NCI-H1092 (cell line): ENCODE data around the gene MPHOSPH6.
"Not testable (repeated sequence)": the region's sequence is repeated elsewhere in the genome, so short reads cannot be mapped to it uniquely, and the experiment has no call there.

ENCODE experiments used
- DNase-seq: peaks from one replicate; lab custom pipeline; 2025; lab: John Stamatoyannopoulos, UW

The MPHOSPH6 gene

GRCh38 chr16:82169861-82170845 lies at the start of gene MPHOSPH6:
TSS of gene MPHOSPH6 (minus strand) at chr16:82170224. CDS start at chr16:82170175, 49 bp downstream.
- DNase-seq = peak; percentile 90

- DNase-seq = no peak
Observed at GRCh38 chr16:82219298-82219697, 49.3 kb upstream of the MPHOSPH6 start.

- not testable (repeated sequence) for DNase-seq
Observed at GRCh38 chr16:82209314-82209713, 39.3 kb upstream of the MPHOSPH6 start.

GRCh38 chr16:82203198-82203597 lies 33.2 kb upstream of the MPHOSPH6 start:
- no peak for DNase-seq

GRCh38 chr16:82201926-82202325 lies 31.9 kb upstream of the MPHOSPH6 start:
- DNase-seq = no peak

GRCh38 chr16:82201351-82201750 lies 31.3 kb upstream of the MPHOSPH6 start:
- DNase-seq = no peak

GRCh38 chr16:82199209-82199608 lies 29.2 kb upstream of the MPHOSPH6 start:
- no peak for DNase-seq

GRCh38 chr16:82197540-82198240 lies 27.7 kb upstream of the MPHOSPH6 start:
- no peak for DNase-seq

GRCh38 chr16:82195917-82196494 lies 26.0 kb upstream of the MPHOSPH6 start:
- DNase-seq = no peak

GRCh38 chr16:82194086-82194485 lies 24.1 kb upstream of the MPHOSPH6 start:
- DNase-seq = no peak

- DNase-seq = no peak
Observed at GRCh38 chr16:82192665-82193064, 22.6 kb upstream of the MPHOSPH6 start.

GRCh38 chr16:82190386-82190785 lies 20.4 kb upstream of the MPHOSPH6 start:
- DNase-seq = no peak

- no peak for DNase-seq
Observed at GRCh38 chr16:82187829-82188228, 17.8 kb upstream of the MPHOSPH6 start.

- DNase-seq = no peak
Observed at GRCh38 chr16:82185012-82185411, 15.0 kb upstream of the MPHOSPH6 start.

GRCh38 chr16:82184213-82184612 lies 14.2 kb upstream of the MPHOSPH6 start:
- DNase-seq = no peak

GRCh38 chr16:82183004-82183397 lies 13.0 kb upstream of the MPHOSPH6 start:
- DNase-seq = no peak

- DNase-seq = no peak
Observed at GRCh38 chr16:82182266-82183003, 12.4 kb upstream of the MPHOSPH6 start.

- DNase-seq = peak; percentile 27
Observed at GRCh38 chr16:82181461-82182185, 11.6 kb upstream of the MPHOSPH6 start.

- no peak for DNase-seq
Observed at GRCh38 chr16:82178352-82178751, 8.3 kb upstream of the MPHOSPH6 start.

GRCh38 chr16:82177555-82177954 lies 7.5 kb upstream of the MPHOSPH6 start:
- DNase-seq = no peak

- DNase-seq = no peak
Observed at GRCh38 chr16:82176204-82176603, 6.2 kb upstream of the MPHOSPH6 start.
